Vagina (tissue), 2 donors: ENCODE data around the gene LHFPL5.

Experiments used
- CTCF ChIP-seq, 3 experiments: fragments of 450-650 bp in 2 of 3; fragments of 200-600 bp in 1 of 3; sonication (generic) in 1 of 3; IDR thresholded peaks; one replicate each; pipeline ENCODE4 v1.5.1; 2017 to 2019; ENCODE audit warnings: antibody characterized with exemption in 3 of 3, mild to moderate bottlenecking in 2 of 3, moderate library complexity in 2 of 3
- POLR2A ChIP-seq, 2 donors: fragments of 450-650 bp; IDR thresholded peaks; one replicate each; pipeline ENCODE4 v1.6.1; 2017; ENCODE audit warnings: antibody characterized with exemption in 2 of 2, mild to moderate bottlenecking in 2 of 2, moderate library complexity in 2 of 2

GRCh38 chr6:35844290-35844689 lies 39.1 kb downstream of the LHFPL5 start:
- TF ChIP-seq CTCF (IDR thresholded peaks at IDR 0.05) (no peak), POLR2A (IDR thresholded peaks at IDR 0.05) (no peak)
